Stimulated activated memory B cell treated with anti-CD40 and anti-IgM and Interleukin-4, amounts not matched to agents 10 μg/mL and 1 μg/mL and 100 μg/mL, for 72 hours (primary cell): ENCODE results near the gene HIPK1.

Source experiments
- ATAC-seq: fragments of 150-1000 bp; cut with Tn5 transposase; 2 replicates; pipeline ENCODE4 v1.10.0; 2021
- H3K27ac Mint-ChIP-seq: one replicate; pipeline ENCODE4 v1.8.0; 2022; ENCODE audit warnings: mild to moderate bottlenecking, mixed read lengths
- H3K27me3 Mint-ChIP-seq: one replicate; pipeline ENCODE4 v1.8.0; 2022; ENCODE audit warnings: mixed read lengths
- H3K36me3 Mint-ChIP-seq: one replicate; pipeline ENCODE4 v1.8.0; 2022; ENCODE audit warnings: mixed read lengths
- H3K4me1 Mint-ChIP-seq: one replicate; pipeline ENCODE4 v1.8.0; 2022; ENCODE audit warnings: mixed read lengths
- H3K4me3 Mint-ChIP-seq: one replicate; pipeline ENCODE4 v1.8.0; 2022; ENCODE audit warnings: mild to moderate bottlenecking, moderate library complexity, mixed read lengths
- H3K9me3 Mint-ChIP-seq: one replicate; pipeline ENCODE4 v1.8.0; 2022; ENCODE audit warnings: mixed read lengths

Gene HIPK1

DNA sequence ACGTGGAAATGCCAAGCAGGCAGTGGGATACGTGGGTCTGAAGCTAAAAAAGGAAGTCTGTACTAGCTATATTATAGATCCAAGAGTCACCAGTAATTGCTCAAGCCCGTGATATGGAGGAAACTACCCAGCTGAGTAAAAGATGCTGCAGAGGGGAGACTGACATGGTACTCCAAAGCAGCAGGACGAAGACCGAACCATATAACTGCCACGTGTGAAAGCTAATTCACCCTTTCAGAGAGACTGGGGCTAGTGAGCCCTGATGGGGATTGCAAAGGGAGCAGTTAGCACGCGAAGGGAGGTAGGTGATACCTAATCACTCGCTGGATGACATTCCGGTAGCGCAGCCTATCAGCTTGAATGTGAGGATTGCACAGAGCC, 24.8 kb upstream of the HIPK1 start:
- Mint-ChIP-seq H3K36me3 (peaks cover 43% of the 10 kb centered on the region), H3K27ac (peak overlapping the region; percentile 82), H3K27me3 (no peaks in the 10 kb centered on the region), H3K4me3 (peak overlapping the region; percentile 80), H3K9me3 (no peaks in the 10 kb centered on the region), H3K4me1 (peaks cover 41% of the 10 kb centered on the region)
- peak; percentile 55 for ATAC-seq

- H3K27ac Mint-ChIP-seq = peak within 1 kb of the TSS; percentile 82
- no peaks in the 10 kb centered on the region for H3K27me3 Mint-ChIP-seq
- H3K36me3 Mint-ChIP-seq = peaks cover 40% of the 10 kb centered on the region
- H3K4me1 Mint-ChIP-seq = peaks cover 37% of the 10 kb centered on the region
- peak within 1 kb of the TSS; percentile 80 for H3K4me3 Mint-ChIP-seq
- H3K9me3 Mint-ChIP-seq = no peaks in the 10 kb centered on the region
- peak; percentile 98 for ATAC-seq
These were observed 24.3 kb upstream of the HIPK1 start, which contains the start of the genes AP4B1 and DCLRE1B for GRCh38 chr1:113904674-113905434. Gene AP4B1 (minus strand): TSS chr1:113904799. CDS start chr1:113904717, 82 bp downstream. Gene DCLRE1B (plus strand): TSS chr1:113905326. CDS start chr1:113905587, 261 bp downstream.

DNA sequence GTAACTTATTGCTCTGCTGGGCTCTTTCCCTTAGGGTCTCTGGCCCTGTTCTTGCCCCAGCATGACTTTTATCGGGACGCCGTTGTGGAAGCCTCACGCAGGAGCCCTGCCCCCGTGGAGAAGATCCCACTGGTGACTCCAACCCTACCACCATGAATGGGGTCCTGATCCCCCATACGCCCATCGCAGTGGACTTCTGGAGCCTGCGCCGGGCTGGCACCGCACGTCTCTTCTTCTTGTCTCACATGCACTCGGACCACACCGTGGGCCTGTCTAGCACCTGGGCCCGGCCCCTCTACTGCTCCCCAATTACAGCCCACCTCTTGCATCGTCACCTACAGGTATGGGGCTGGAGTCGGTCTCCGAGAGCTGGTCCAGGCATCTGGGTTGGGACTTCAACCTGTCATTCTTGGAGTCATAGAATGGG, 23.7 kb upstream of the HIPK1 start:
- no peaks in the 10 kb centered on the region for H3K9me3 Mint-ChIP-seq
- peaks cover 42% of the 10 kb centered on the region for H3K36me3 Mint-ChIP-seq
- H3K4me3 Mint-ChIP-seq = peak overlapping the region; percentile 80
- peak overlapping the region; percentile 82 for H3K27ac Mint-ChIP-seq
- H3K27me3 Mint-ChIP-seq = no peaks in the 10 kb centered on the region
- ATAC-seq = peak; percentile 1
- peaks cover 36% of the 10 kb centered on the region for H3K4me1 Mint-ChIP-seq

DNA sequence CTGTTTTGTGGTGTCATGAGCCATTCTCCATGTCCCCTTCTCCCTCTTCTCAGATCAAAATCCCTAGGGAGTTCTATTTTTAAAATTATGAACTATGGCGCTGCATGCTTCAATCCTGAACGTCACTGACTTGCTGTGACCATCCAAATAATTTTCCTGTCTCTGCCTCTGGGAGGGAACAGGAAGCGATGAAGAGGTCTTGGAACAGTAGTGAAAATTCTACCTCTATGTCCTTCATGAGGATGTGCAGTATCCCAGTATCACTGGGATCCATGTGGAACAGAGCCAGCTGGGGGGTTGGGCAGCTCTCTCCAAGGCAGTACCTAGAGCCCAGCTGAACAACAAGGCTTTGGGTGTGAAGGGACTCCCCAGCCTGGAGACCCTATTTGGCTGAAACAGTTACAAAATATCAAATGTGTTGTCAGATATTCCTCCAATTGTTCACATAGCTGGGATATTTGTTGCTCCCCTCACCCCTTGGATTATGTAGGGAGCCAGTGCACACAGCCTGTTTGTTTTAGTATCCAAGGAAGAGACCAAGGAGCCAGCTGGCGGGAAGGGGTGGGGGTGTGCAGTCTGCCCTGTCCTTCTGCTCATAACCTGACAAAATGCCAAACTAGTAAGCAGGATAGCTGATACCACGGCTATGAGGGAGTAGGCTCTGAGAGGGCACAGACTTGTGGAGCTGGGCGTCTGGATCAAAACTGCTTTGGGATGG, 16.4 kb upstream of the HIPK1 start:
- no peaks in the 10 kb centered on the region for H3K27me3 Mint-ChIP-seq
- peaks cover 44% of the 10 kb centered on the region for H3K36me3 Mint-ChIP-seq
- H3K4me3 Mint-ChIP-seq = no peak overlapping the region
- peaks cover 7% of the 10 kb centered on the region for H3K4me1 Mint-ChIP-seq
- no peaks in the 10 kb centered on the region for H3K9me3 Mint-ChIP-seq
- H3K27ac Mint-ChIP-seq = no peak overlapping the region
- no peak for ATAC-seq

DNA sequence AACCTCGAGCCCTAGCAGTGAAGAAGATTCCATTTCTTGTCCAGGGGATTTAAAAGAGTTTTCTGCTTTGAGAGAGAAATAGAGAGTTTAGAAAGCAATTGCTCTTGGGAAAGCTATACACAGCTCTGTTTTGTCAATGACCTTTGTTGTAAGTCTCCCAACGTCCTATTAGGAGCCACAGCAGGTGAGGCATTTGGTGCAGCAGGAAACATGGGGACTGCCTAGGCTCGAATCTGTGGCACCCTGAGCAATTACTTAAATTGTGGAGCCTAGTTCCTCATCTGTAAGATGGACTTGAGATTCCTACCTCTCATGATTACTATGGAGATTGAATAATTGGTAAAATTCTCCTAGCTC, 15.8 kb upstream of the HIPK1 start:
- ATAC-seq = no peak
- Mint-ChIP-seq H3K27ac (no peak overlapping the region), H3K36me3 (peaks cover 39% of the 10 kb centered on the region), H3K4me3 (no peak overlapping the region), H3K4me1 (peaks cover 7% of the 10 kb centered on the region), H3K9me3 (no peaks in the 10 kb centered on the region), H3K27me3 (no peaks in the 10 kb centered on the region)

DNA sequence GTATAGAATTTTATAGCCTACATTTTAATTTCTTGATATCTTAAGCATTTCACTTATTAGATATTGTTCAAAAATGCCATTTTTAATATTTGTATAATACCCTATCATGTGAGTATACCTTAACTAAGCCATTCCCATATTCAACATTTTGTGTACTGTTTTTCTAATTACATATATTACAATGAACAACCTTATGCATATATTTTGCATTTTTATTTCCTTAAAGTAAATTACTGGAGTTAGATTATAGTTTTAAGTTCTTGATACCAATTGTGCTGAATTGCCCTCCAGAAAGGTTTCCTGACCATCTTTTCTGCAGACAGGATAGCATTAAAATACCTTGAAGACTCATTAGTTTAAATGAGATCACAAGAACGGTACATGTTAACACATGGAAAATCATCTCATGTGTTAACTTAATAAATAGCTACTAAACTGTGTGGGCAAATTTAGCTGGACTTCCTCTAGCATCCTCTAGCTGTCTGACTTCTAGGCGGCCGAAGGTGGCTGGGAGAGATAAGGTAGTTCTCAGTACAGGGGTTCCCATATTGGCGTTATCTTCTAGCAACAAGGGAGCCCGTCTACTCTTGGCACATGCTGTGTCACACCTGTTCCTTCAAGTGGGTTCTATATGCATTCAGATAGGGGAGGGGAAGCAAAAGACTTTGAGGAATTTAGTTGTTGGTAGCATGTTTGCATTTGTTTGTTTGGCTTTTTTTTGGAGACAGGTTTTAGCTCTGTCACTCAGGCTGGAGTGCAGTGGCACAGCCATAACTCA, 15.0 kb upstream of the HIPK1 start:
- no peak for ATAC-seq
- peaks cover 32% of the 10 kb centered on the region for H3K36me3 Mint-ChIP-seq
- H3K27me3 Mint-ChIP-seq = no peaks in the 10 kb centered on the region
- H3K4me3 Mint-ChIP-seq = no peak overlapping the region
- H3K27ac Mint-ChIP-seq = no peak overlapping the region
- H3K9me3 Mint-ChIP-seq = no peaks in the 10 kb centered on the region
- peaks cover 7% of the 10 kb centered on the region for H3K4me1 Mint-ChIP-seq

DNA sequence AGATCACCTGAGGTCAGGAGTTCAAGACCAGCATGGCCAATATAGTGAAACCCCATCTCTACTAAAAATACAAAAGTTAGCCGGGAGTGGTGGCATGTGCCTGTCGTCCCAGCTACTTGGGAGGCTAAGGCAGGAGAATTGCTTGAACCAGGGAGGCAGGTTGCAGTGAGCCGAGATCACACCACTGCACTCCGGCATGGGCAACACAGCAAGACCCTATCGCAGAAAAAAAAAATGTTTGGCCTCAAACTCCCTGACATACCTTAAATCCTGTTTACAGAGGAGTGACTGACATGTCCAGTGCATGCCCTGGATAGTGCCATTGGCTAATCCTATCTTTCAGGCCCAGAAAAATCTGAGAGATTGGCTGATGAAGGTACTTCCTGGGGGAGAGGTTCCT, 12.2 kb upstream of the HIPK1 start:
- peaks cover 10% of the 10 kb centered on the region for H3K36me3 Mint-ChIP-seq
- no peaks in the 10 kb centered on the region for H3K9me3 Mint-ChIP-seq
- no peak for ATAC-seq
- H3K27ac Mint-ChIP-seq = no peak overlapping the region
- no peak overlapping the region for H3K4me3 Mint-ChIP-seq
- H3K4me1 Mint-ChIP-seq = peaks cover 7% of the 10 kb centered on the region
- H3K27me3 Mint-ChIP-seq = no peaks in the 10 kb centered on the region

DNA sequence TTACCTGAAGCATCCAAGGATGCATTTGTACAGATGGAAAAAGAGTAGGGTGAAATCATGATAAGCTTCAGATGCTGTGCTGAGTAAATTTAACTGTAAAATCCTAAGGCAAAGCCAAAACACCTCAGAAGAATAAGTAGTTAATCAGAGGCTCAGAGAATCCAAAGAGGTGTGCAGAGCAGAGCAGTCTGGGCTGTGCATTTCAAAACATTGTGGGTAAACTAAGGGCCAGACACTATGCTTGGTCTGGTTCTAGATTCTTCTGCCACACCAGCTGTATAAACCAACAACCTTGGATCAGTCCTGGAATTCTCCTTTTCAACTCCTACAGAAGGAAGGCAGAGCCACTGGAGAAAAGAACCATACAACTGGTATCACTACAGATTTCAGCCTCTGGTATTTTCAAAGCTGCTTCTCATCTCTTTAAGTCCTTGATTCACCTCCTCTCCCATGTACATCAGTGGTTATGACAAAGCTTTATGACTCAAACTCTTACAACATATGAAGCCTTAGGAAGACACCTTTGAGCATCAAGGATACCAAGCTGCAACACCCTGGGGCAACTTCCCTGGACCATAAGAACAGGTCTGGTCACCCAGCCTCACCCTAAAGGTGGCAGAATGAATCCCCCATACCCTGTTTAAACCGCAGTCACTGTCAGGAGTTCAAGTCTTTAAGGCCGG, 11.6 kb upstream of the HIPK1 start:
- no peak for ATAC-seq
- Mint-ChIP-seq H3K27ac (no peak overlapping the region), H3K4me1 (peaks cover 7% of the 10 kb centered on the region), H3K9me3 (no peaks in the 10 kb centered on the region), H3K4me3 (no peak overlapping the region), H3K36me3 (peaks cover 10% of the 10 kb centered on the region), H3K27me3 (peaks cover 2% of the 10 kb centered on the region)

- H3K36me3 Mint-ChIP-seq = peaks cover 10% of the 10 kb centered on the region
- H3K4me3 Mint-ChIP-seq = no peak overlapping the region
- H3K4me1 Mint-ChIP-seq = peaks cover 7% of the 10 kb centered on the region
- no peak for ATAC-seq
- H3K27ac Mint-ChIP-seq = no peak overlapping the region
- H3K27me3 Mint-ChIP-seq = peaks cover 7% of the 10 kb centered on the region
- no peaks in the 10 kb centered on the region for H3K9me3 Mint-ChIP-seq
These were observed 10.9 kb upstream of the HIPK1 start for GRCh38 chr1:113918243-113918642.

- no peak overlapping the region for H3K4me3 Mint-ChIP-seq
- no peaks in the 10 kb centered on the region for H3K9me3 Mint-ChIP-seq
- H3K36me3 Mint-ChIP-seq = no peaks in the 10 kb centered on the region
- H3K4me1 Mint-ChIP-seq = peaks cover 6% of the 10 kb centered on the region
- peaks cover 7% of the 10 kb centered on the region for H3K27me3 Mint-ChIP-seq
- H3K27ac Mint-ChIP-seq = no peak overlapping the region
- no peak for ATAC-seq
These were observed 6.2 kb upstream of the HIPK1 start for GRCh38 chr1:113922957-113923356.

DNA sequence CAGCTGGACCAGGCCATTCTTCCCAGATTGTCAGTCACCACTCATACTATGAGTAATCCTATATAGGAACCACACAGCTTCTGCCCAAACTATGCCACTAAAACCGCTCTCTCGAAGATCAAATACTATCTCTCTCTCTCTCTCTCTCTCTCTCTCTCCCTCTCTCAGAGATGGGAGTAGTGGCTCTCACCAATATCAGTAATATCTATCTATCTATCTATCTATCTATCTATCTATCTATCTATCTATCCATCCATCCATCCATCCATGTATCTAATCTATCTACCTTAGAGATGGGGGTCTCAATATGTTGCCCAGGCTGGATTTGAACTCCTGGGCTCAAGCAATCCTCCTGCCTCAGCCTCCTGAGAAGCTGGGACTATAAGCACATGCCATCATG, 4.7 kb upstream of the HIPK1 start:
- no peaks in the 10 kb centered on the region for H3K9me3 Mint-ChIP-seq

GRCh38 chr1:113928187-113928930, 765 bp upstream of the HIPK1 start:
- H3K4me3 Mint-ChIP-seq = peak overlapping the region; percentile 96
- no peaks in the 10 kb centered on the region for H3K27me3 Mint-ChIP-seq
- ATAC-seq = peak; percentile 32
- H3K36me3 Mint-ChIP-seq = peaks cover 7% of the 10 kb centered on the region
- H3K4me1 Mint-ChIP-seq = peaks cover 45% of the 10 kb centered on the region
- H3K9me3 Mint-ChIP-seq = no peaks in the 10 kb centered on the region
- H3K27ac Mint-ChIP-seq = peak overlapping the region; percentile 94

More for the DNA sequence above, 4.7 kb upstream of the HIPK1 start:
- Mint-ChIP-seq H3K4me1 (peaks cover 13% of the 10 kb centered on the region), H3K27me3 (peaks cover 7% of the 10 kb centered on the region), H3K36me3 (no peaks in the 10 kb centered on the region), H3K4me3 (no peak overlapping the region), H3K27ac (no peak overlapping the region)
- ATAC-seq = no peak

DNA sequence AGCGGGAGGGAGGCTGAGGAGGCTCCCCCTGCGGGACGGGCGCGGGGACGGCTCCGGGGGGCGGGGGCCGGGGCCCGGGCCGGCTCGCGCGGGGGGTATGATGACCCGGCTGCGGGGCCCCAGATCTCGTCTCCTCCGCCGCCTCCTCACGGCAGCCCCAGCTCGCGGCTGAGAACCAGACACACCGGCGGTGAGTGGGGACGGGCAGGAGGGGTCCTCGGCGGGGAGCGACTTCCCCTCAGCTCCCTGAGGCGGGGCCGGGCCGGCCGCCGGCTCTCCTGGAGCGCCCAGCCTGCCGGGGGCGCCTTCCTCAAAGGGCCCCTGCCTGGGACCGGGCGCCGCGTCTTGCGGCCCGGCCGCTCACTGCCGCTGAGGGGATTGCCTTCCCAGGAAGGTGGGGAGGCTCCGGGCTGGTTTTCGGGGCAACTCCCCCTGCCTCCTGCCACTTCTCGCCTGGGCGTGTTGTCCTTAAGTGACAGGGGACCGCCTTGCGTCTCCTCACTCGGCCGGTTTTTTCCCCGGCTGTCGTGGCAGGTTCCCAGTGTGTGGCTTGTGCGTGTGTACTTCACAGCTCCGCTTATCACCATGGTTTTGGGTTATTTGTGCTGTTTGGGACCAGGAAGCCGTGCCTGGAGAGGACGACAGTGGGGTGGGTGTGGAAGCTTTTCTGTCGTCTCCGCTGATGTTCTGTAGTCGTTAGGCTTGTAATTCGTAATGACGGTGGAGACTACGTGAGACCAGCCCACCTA, 800 bp downstream of the HIPK1 start:
- Mint-ChIP-seq H3K27me3 (no peaks in the 10 kb centered on the region), H3K4me3 (peak overlapping the region; percentile 88), H3K4me1 (peaks cover 55% of the 10 kb centered on the region), H3K9me3 (no peaks in the 10 kb centered on the region), H3K36me3 (peaks cover 11% of the 10 kb centered on the region), H3K27ac (peak overlapping the region; percentile 94)
- peak; percentile 78 for ATAC-seq
